HG02571 (cell line): Measurements from ENCODE around the gene PHAX.
"Not testable (repeated sequence)": the region's sequence is repeated elsewhere in the genome, so short reads cannot be mapped to it uniquely, and the experiment has no call there.

ENCODE experiments used
- ATAC-seq: cut with Tn5 transposase; IDR thresholded peaks from one replicate; pipeline ENCODE4 v1.9.1; 2021; ENCODE audit warnings: mild to moderate bottlenecking, moderate library complexity; ENCODE audit not compliant: unreplicated experiment

PHAX gene

DNA sequence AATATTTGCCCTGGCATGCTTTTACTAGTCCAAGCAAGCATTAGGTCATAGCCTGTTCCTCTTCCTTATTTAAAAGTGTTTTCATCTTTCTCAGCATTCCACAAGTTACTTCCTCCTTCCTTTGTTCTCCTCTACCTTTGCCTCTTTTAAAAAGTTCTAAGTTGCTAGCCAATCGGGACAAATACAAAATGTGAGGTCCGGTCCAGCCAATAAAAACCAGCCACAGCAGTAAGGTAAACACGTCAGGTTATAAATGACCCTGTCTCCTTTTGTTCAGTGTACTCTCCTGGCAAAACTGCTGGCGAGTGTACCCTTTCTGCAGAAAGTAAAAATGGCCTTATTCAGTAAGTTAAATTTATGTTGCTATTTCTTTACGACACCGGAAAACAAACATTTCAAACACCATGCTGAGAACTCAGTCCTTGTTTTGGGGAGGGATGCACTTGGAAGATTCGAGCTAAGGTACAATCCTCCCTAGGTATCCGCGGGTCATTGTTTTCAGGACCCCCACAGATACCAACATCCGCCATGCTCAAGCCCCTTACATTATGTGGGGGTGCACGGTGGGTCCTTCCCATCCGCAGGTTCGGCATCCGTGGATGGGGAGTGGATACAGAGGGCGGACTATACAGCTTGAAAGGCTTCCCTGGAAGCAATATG is 646 bp upstream of the PHAX start:
- ATAC-seq = not testable (repeated sequence)

GRCh38 chr5:126603402-126603991 is 2.8 kb downstream of the PHAX start:
- ATAC-seq = no peak

- no peak for ATAC-seq
These were observed 4.8 kb downstream of the PHAX start for GRCh38 chr5:126605525-126605924.

DNA sequence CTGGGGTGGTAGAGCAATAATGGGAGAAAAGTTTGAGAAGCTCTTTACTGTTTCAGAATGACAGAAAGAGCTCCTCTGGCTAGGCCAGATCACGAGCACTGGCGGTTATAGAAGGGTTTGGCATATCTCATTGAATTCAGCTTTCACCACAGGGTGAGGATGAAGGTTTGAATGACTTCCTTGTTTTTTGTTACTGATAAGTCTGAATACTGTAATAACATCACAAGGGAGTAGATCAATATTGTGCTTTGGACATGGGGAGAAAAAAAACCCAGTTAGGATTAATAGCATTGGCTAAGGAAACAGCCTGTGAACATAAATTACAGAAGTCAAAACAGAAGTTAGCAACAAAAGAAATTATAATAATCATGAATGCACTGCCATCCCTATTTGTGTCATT is 9.4 kb downstream of the PHAX start:
- ATAC-seq = no peak

DNA sequence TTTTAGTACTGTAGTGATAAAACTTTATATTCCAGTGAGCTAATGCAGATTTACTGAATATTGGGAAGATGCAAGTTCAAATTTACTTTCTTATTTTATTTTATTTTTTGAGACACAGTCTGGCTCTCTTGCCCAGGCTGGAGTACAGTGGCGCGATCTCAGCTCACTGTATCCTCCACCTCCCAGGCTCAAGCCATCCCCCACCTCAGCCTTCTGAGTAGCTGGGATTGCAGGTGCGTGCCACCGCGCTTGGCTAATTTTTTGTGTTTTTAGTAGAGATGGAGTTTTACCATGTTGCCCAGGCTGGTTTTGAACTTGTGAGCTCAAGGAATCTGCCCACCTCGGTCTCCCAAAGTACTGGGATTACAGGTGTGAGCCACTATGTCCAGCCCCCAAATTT is 9.9 kb downstream of the PHAX start:
- no peak for ATAC-seq

- no peak for ATAC-seq
These were observed 13.3 kb downstream of the PHAX start for GRCh38 chr5:126613941-126614592.

GRCh38 chr5:126615286-126615685 is 14.5 kb downstream of the PHAX start:
- peak; percentile 98 for ATAC-seq

DNA sequence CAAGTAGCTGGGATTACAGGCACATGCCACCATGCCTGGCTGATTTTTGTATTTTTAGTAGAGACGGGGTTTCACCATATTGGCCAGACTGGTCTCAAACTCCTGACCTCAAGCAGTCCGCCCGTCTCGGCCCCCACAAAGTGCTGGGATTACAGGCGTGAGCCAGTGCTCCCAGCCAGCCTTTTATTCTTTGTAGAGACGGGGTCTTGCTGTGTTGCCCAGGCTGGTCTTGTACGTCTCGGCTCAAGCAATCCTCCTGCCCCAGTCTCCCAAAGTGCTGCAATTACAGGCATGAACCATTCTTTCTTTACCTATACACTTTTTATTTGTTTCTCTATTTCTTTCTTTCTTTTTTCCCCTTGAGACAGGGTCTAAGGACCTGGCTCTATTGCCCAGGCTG is 16.9 kb downstream of the PHAX start:
- ATAC-seq = not testable (repeated sequence)

GRCh38 chr5:126619781-126620180 is 19.0 kb downstream of the PHAX start:
- no peak for ATAC-seq

- no peak for ATAC-seq
These were observed 23.8 kb downstream of the PHAX start for GRCh38 chr5:126624534-126624933.

GRCh38 chr5:126628102-126628501 is 27.4 kb downstream of the PHAX start:
- no peak for ATAC-seq

DNA sequence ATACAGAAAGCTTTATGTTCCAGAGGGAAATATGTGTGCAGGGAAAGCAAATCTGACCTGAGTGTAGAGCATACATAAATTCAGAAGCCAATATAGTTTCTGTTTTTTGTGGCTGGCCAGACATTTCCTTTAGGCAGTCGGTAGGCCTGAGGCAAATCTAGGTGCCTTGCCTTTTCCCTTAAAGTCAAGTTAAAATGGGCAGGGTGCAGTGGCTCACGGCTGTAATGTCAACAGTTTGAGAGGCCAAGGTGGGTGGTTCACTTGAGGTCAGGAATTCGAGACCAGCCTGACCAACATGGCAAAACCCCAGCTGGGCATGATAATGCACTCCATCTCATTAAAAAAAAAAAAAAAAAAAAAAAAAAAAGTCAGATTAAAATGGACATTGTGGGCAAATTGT is 31.2 kb downstream of the PHAX start:
- no peak for ATAC-seq

- ATAC-seq = no peak
These were observed 32.8 kb downstream of the PHAX start for GRCh38 chr5:126633552-126633951.

GRCh38 chr5:126635585-126635984 is 34.8 kb downstream of the PHAX start:
- no peak for ATAC-seq

GRCh38 chr5:126636956-126637355 is 36.2 kb downstream of the PHAX start:
- no peak for ATAC-seq

DNA sequence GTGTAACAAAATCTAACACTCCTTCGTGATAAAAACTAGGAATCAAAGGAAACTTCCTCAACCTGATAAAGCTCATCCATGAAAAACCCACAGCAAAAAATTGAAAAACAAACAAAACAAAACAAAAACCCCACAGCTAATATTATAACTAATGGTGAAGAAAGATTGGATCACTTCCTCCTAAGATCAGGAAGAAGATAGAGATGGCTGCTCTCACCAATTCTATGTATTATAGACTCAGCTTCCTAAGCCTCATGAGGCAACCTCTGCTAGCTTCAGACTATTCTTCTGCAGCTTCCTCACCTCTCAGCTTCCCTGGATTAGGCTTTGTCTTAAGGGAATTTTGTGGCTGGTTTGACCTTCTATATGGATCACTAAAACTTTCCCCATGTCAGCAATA is 40.1 kb downstream of the PHAX start:
- peak; percentile 20 for ATAC-seq

- peak; percentile 63 for ATAC-seq
These were observed 40.6 kb downstream of the PHAX start for GRCh38 chr5:126641387-126641786.

DNA sequence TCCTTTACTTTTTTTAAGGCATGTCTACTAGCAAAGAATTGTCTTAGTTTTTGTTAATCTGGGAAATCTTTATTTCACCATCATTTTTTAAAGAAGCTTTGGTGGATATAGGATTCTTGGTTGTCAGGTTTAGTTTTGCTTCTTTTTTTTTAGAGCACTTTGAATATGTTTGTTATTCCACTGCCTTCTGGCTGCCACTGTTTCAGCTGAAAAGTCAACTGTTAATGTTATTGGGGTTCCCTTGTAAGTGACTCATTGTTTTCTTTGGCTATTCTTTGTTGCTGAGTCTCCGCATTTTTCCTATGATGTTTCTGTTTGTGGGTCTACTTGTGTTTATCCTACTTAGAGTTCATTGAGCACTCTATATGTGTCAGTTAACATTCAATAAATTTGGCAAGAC is 44.4 kb downstream of the PHAX start:
- no peak for ATAC-seq

DNA sequence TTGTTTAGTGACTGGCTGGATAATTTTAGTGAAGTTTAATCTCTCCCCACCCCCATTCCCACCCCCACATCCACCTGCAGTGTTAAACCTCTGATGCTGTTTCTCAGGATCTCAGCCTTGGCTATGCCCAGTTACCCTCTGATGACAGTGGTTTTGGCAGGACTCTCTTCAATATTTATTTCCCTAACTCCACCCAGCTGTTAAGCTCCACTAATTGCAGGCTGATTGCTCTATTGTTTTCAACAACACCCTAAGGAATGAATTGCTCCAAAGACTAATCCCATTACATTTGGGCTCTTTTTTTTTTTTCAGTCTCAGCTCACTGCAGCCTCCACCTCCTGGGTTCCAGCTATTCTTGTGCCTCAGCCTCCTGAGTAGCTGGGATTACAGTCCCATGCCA is 46.3 kb downstream of the PHAX start:
- no peak for ATAC-seq

DNA sequence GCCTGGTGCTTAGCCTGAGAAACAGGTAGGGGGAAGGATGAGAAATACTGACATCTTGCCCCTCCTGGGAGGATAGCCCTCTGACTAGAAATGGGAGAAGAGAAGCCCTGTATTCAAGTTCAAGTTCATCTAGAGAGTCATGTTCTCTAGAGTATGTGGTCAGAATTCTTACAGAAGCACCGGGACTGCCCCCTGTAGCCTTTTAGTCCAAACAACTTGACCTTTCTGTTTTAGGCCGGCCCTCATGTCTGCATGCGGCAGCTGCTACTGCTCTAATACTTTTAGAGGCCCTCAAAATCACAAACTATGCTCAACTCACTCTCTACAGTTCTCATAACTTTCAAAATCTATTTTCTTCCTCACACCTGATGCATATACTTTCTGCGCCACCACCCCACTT is 47.7 kb downstream of the PHAX start:
- ATAC-seq = no peak

DNA sequence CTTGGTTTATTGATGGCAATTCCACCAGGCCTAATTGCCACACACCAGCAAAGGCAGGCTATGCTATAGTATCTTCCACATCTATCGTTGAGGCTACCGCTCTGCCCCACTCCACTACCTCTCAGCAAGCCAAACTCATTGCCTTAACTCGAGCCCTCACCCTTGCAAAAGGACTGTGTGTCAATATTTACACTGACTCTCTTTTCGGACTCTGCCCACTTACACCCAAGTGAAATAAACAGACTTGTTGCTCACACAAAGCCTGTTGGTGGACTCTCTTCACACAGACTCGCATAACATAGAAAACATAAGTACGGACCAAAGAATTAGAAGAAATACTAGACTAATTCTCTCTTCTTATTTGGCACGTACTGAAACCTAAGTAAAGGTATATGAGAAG is 48.3 kb downstream of the PHAX start:
- not testable (repeated sequence) for ATAC-seq

GRCh38 chr5:126649709-126650108 is 49.0 kb downstream of the PHAX start:
- not testable (repeated sequence) for ATAC-seq
